SJSA1 (cell line): ENCODE data around the gene BCL2. TPM values are rescaled to one million over a fixed set of nuclear protein-coding genes. Genes with fewer than 3 reads are reported as not detected.
"Not testable (repeated sequence)": the region's sequence is repeated elsewhere in the genome, so short reads cannot be mapped to it uniquely, and the experiment has no call there.

ENCODE experiments used
- DNase-seq, 2 experiments: peaks; one replicate each; pipeline ENCODE4 v3.0.0-alpha.2; 2015 to 2020; ENCODE audit warnings: low spot score in 2 of 2, low read depth in 1 of 2
- H3K27ac ChIP-seq: fragments of 250-450 bp; sonication (Bioruptor Pico); 2 replicates; pipeline ENCODE4 v1.5.1; 2020; ENCODE audit warnings: mild to moderate bottlenecking, moderate library complexity
- H3K27me3 ChIP-seq: fragments of 250-450 bp; sonication (Bioruptor Pico); replicated peaks from 2 replicates; pipeline ENCODE4 v1.5.1; 2020; ENCODE audit warnings: mild to moderate bottlenecking, moderate library complexity
- H3K36me3 ChIP-seq: fragments of 250-450 bp; sonication (Bioruptor Pico); 2 replicates; pipeline ENCODE4 v1.5.1; 2020; ENCODE audit warnings: mild to moderate bottlenecking
- H3K4me1 ChIP-seq: fragments of 250-450 bp; sonication (Bioruptor Pico); replicated peaks from 2 replicates; pipeline ENCODE4 v1.6.1; 2021; ENCODE audit warnings: mild to moderate bottlenecking
- H3K4me3 ChIP-seq: fragments of 250-450 bp; sonication (Bioruptor Pico); 2 replicates; pipeline ENCODE4 v1.5.1; 2020; ENCODE audit warnings: mild to moderate bottlenecking
- H3K9me3 ChIP-seq: fragments of 250-450 bp; sonication (Bioruptor Pico); replicated peaks from 2 replicates; pipeline ENCODE4 v1.5.1; 2020; ENCODE audit warnings: mild to moderate bottlenecking
- total RNA-seq: library from RNA; depleted of rRNA; stranded (reverse); fragments of >200 nt; shearing (Covaris generic); gene quantifications from 2 replicates; pipeline ENCODE4 v1.2.3, GENCODE V29; 2014; rRNA removed

BCL2 gene
- 4.2 and 7.8 TPM in 2 replicates for total RNA-seq

- peak within 1 kb of the TSS; percentile 78 for H3K27ac ChIP-seq
- peak within 1 kb of the TSS; percentile 60 for H3K4me3 ChIP-seq
- peaks cover 29% of the 10 kb centered on the region for H3K4me1 ChIP-seq
- peak; percentile 50 to 55 for DNase-seq
- H3K27me3 ChIP-seq, result no peaks in the 10 kb centered on the region
- no peaks in the 10 kb centered on the region for H3K9me3 ChIP-seq
- H3K36me3 ChIP-seq, result no peaks in the 10 kb centered on the region
These were observed at the start of gene BCL2 for GRCh38 chr18:63319383-63320122. TSS of gene BCL2 (minus strand) at chr18:63319769.

GRCh38 chr18:63368611-63369010 lies 49.0 kb upstream of the BCL2 start:
- no peak overlapping the region for H3K4me3 ChIP-seq

GRCh38 chr18:63367053-63367953 lies 47.7 kb upstream of the BCL2 start, which contains the start of gene KDSR:
TSS of gene KDSR (minus strand) at chr18:63367206. CDS start at chr18:63367118, 88 bp downstream.
- H3K36me3 ChIP-seq, result peaks cover 13% of the 10 kb centered on the region
- H3K4me3 ChIP-seq, result peak within 1 kb of the TSS; percentile 90
- H3K27ac ChIP-seq, result peak within 1 kb of the TSS; percentile 80
- no peaks in the 10 kb centered on the region for H3K4me1 ChIP-seq
- no peaks in the 10 kb centered on the region for H3K27me3 ChIP-seq
- peak; percentile 97 to 98 for DNase-seq
- no peaks in the 10 kb centered on the region for H3K9me3 ChIP-seq

More at GRCh38 chr18:63368611-63369010, 49.0 kb upstream of the BCL2 start:
- Histone ChIP-seq H3K9me3 (no peaks in the 10 kb centered on the region), H3K4me1 (no peaks in the 10 kb centered on the region), H3K27me3 (no peaks in the 10 kb centered on the region), H3K36me3 (peaks cover 8% of the 10 kb centered on the region), H3K27ac (no peak overlapping the region)
- no peak for DNase-seq

GRCh38 chr18:63366213-63367052 lies 46.9 kb upstream of the BCL2 start:
- Histone ChIP-seq H3K9me3 (no peaks in the 10 kb centered on the region), H3K4me1 (no peaks in the 10 kb centered on the region), H3K4me3 (peak overlapping the region; percentile 90), H3K27ac (peak overlapping the region; percentile 80), H3K27me3 (no peaks in the 10 kb centered on the region), H3K36me3 (peaks cover 19% of the 10 kb centered on the region)
- DNase-seq, result peak; percentile 62 to 76

- H3K9me3 ChIP-seq, result no peaks in the 10 kb centered on the region
- H3K4me1 ChIP-seq, result no peaks in the 10 kb centered on the region
- H3K27ac ChIP-seq, result peak overlapping the region; percentile 80
- no peak for DNase-seq
- H3K27me3 ChIP-seq, result no peaks in the 10 kb centered on the region
- H3K36me3 ChIP-seq, result peaks cover 23% of the 10 kb centered on the region
- peak overlapping the region; percentile 90 for H3K4me3 ChIP-seq
These were observed 46.3 kb upstream of the BCL2 start for GRCh38 chr18:63365876-63366212.

GRCh38 chr18:63363951-63364350 lies 44.4 kb upstream of the BCL2 start:
- Histone ChIP-seq H3K4me3 (no peak overlapping the region), H3K36me3 (peaks cover 37% of the 10 kb centered on the region), H3K4me1 (no peaks in the 10 kb centered on the region), H3K27ac (no peak overlapping the region), H3K27me3 (no peaks in the 10 kb centered on the region), H3K9me3 (no peaks in the 10 kb centered on the region)
- no peak for DNase-seq

GRCh38 chr18:63363420-63363819 lies 43.9 kb upstream of the BCL2 start:
- not testable (repeated sequence) for H3K4me1 ChIP-seq, H3K9me3 ChIP-seq, DNase-seq, H3K27ac ChIP-seq, H3K4me3 ChIP-seq, H3K27me3 ChIP-seq
- peaks cover 39% of the 10 kb centered on the region for H3K36me3 ChIP-seq

- Histone ChIP-seq H3K36me3 (peaks cover 74% of the 10 kb centered on the region), H3K27ac (no peak overlapping the region), H3K9me3 (no peaks in the 10 kb centered on the region), H3K4me1 (no peaks in the 10 kb centered on the region), H3K27me3 (no peaks in the 10 kb centered on the region), H3K4me3 (no peak overlapping the region)
- no peak for DNase-seq
These were observed 36.8 kb upstream of the BCL2 start for GRCh38 chr18:63356272-63356896.

- no peak overlapping the region for H3K4me3 ChIP-seq
- no peak overlapping the region for H3K27ac ChIP-seq
- H3K9me3 ChIP-seq, result no peaks in the 10 kb centered on the region
- H3K4me1 ChIP-seq, result no peaks in the 10 kb centered on the region
- DNase-seq, result no peak
- no peaks in the 10 kb centered on the region for H3K27me3 ChIP-seq
- peaks cover 82% of the 10 kb centered on the region for H3K36me3 ChIP-seq
These were observed 30.7 kb upstream of the BCL2 start for GRCh38 chr18:63350230-63350629.

GRCh38 chr18:63348508-63349136 lies 29.1 kb upstream of the BCL2 start:
- peaks cover 79% of the 10 kb centered on the region for H3K36me3 ChIP-seq
- no peaks in the 10 kb centered on the region for H3K9me3 ChIP-seq
- DNase-seq, result no peak
- H3K4me1 ChIP-seq, result no peaks in the 10 kb centered on the region
- H3K27me3 ChIP-seq, result no peaks in the 10 kb centered on the region
- H3K27ac ChIP-seq, result no peak overlapping the region
- H3K4me3 ChIP-seq, result no peak overlapping the region

- Histone ChIP-seq H3K4me1 (no peaks in the 10 kb centered on the region), H3K27ac (no peak overlapping the region), H3K36me3 (peaks cover 75% of the 10 kb centered on the region), H3K27me3 (no peaks in the 10 kb centered on the region), H3K9me3 (no peaks in the 10 kb centered on the region), H3K4me3 (no peak overlapping the region)
- DNase-seq, result no peak
These were observed 27.1 kb upstream of the BCL2 start for GRCh38 chr18:63346480-63347183.

- no peak overlapping the region for H3K4me3 ChIP-seq
- H3K4me1 ChIP-seq, result no peaks in the 10 kb centered on the region
- no peaks in the 10 kb centered on the region for H3K27me3 ChIP-seq
- no peak for DNase-seq
- no peaks in the 10 kb centered on the region for H3K9me3 ChIP-seq
- peaks cover 73% of the 10 kb centered on the region for H3K36me3 ChIP-seq
- no peak overlapping the region for H3K27ac ChIP-seq
These were observed 26.5 kb upstream of the BCL2 start for GRCh38 chr18:63346031-63346430.
